HEK293T (cell line): ENCODE results near the gene ANO2.

Experiments
- ARNT ChIP-seq: fragments of 450-650 bp; IDR thresholded peaks from 2 replicates; pipeline ENCODE4 v1.6.1; 2017; ENCODE audit warnings: mild to moderate bottlenecking
- ELF4 ChIP-seq: fragments of 450-650 bp; IDR thresholded peaks from 2 replicates; pipeline ENCODE4 v1.6.1; 2017; ENCODE audit warnings: antibody characterized with exemption
- FOXA1 ChIP-seq: fragments of 450-650 bp; IDR thresholded peaks from 2 replicates; pipeline ENCODE4 v1.6.1; 2016; ENCODE audit warnings: mild to moderate bottlenecking
- FOXK2 ChIP-seq: fragments of 450-650 bp; IDR thresholded peaks from 2 replicates; pipeline ENCODE4 v1.6.1; 2016; ENCODE audit warnings: mild to moderate bottlenecking
- FOXM1 ChIP-seq: fragments of 450-650 bp; IDR thresholded peaks from 2 replicates; pipeline ENCODE4 v1.6.1; 2017; ENCODE audit warnings: mild to moderate bottlenecking, borderline replicate concordance
- HDGF ChIP-seq: fragments of 450-650 bp; IDR thresholded peaks from 2 replicates; pipeline ENCODE4 v1.6.1; 2017; ENCODE audit warnings: antibody characterized with exemption, borderline replicate concordance
- L3MBTL2 ChIP-seq: fragments of 450-650 bp; conservative IDR thresholded peaks from 2 replicates; pipeline ENCODE4 v1.6.1; 2016; ENCODE audit warnings: mild to moderate bottlenecking
- NFRKB ChIP-seq: fragments of 450-650 bp; IDR thresholded peaks from 2 replicates; pipeline ENCODE4 v1.6.1; 2016; ENCODE audit warnings: mild to moderate bottlenecking, moderate library complexity
- SP1 ChIP-seq: fragments of 450-650 bp; IDR thresholded peaks from 2 replicates; pipeline ENCODE4 v1.6.1; 2017
- SUZ12 ChIP-seq: fragments of 450-650 bp; IDR thresholded peaks from 2 replicates; pipeline ENCODE4 v1.6.1; 2016; ENCODE audit warnings: mild to moderate bottlenecking
- ZNF384 ChIP-seq: fragments of 450-650 bp; IDR thresholded peaks from 2 replicates; pipeline ENCODE4 v1.6.1; 2016
- TF ChIP-seq, protein P1 (sequence below): fragments of 450-650 bp; IDR thresholded peaks from 2 replicates; pipeline ENCODE4 v1.6.1; 2016

DNA sequence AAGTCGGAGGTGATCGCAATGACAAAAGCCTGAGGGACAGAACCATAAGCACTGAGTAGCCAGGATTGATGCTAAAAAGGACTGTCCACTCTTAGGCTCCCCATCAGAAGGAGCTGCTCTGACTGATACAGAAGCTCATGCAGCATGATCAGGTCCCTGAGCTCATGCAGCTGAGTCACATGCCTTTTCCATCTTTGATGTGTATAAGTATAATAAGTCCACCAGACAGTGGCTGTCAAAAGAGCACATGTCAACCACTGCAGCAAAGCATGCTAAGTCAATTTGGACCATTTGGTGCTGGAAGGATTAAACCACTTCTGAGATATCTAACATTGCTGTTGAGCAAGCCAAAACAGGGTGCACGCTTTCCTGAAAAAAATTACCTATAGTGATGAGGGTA is 369.1 kb downstream of the ANO2 start:
- TF ChIP-seq ELF4 (no peak), ZNF384 (no peak), FOXK2 (no peak), SUZ12 (no peak), SP1 (no peak), FOXM1 (no peak), L3MBTL2 (no peak), FOXA1 (no peak), ARNT (no peak), HDGF (no peak), NFRKB (no peak)
- TF ChIP-seq, protein P1, sequence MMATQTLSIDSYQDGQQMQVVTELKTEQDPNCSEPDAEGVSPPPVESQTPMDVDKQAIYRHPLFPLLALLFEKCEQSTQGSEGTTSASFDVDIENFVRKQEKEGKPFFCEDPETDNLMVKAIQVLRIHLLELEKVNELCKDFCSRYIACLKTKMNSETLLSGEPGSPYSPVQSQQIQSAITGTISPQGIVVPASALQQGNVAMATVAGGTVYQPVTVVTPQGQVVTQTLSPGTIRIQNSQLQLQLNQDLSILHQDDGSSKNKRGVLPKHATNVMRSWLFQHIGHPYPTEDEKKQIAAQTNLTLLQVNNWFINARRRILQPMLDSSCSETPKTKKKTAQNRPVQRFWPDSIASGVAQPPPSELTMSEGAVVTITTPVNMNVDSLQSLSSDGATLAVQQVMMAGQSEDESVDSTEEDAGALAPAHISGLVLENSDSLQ, result no peak
